Breast epithelium (tissue), 4 donors: Measurements from ENCODE around the gene MACROD2. TPM values are rescaled to one million over a fixed set of nuclear protein-coding genes. Genes with fewer than 3 reads are reported as not detected.

Experiments used
- DNase-seq, 2 donors: peaks; one replicate each; pipeline ENCODE4 v3.0.0-alpha.2; 2019; ENCODE audit warnings: low spot score in 2 of 2
- H3K27ac ChIP-seq, 2 donors: fragments of 200-600 bp; sonication (generic) in 1 of 2; one replicate each; pipeline ENCODE4 v1.5.1; 2016 to 2019; ENCODE audit warnings: mild to moderate bottlenecking in 1 of 2
- H3K27me3 ChIP-seq, 2 donors: fragments of 200-600 bp; sonication (generic) in 1 of 2; one replicate each; pipeline versions ENCODE4 v1.5.1 to v1.6.0; 2017 to 2019; ENCODE audit warnings: control low read depth in 1 of 2, mild to moderate bottlenecking in 1 of 2
- H3K36me3 ChIP-seq: fragments of 200-600 bp; one replicate; pipeline ENCODE4 v1.5.1; 2019
- H3K4me1 ChIP-seq, 2 donors: fragments of 200-600 bp; sonication (generic); one replicate each; pipeline ENCODE4 v1.5.1; 2016 to 2019; ENCODE audit warnings: control low read depth in 1 of 2
- H3K4me3 ChIP-seq, 3 donors: fragments of 200-600 bp; sonication (generic); 1 replicate in 2 of 3; 2 replicates in 1 of 3; pipeline ENCODE4 v1.5.1; 2016 to 2019; ENCODE audit warnings: mild to moderate bottlenecking in 3 of 3, moderate library complexity in 2 of 3
- H3K9me3 ChIP-seq, 2 donors: fragments of 200-600 bp; sonication (generic) in 1 of 2; one replicate each; pipeline ENCODE4 v1.5.1; 2016 to 2019; ENCODE audit warnings: control low read depth in 1 of 2
- POLR2A ChIP-seq: fragments of 450-650 bp; IDR thresholded peaks from one replicate; pipeline ENCODE4 v1.6.1; 2016; ENCODE audit warnings: antibody characterized with exemption, mild to moderate bottlenecking, moderate library complexity
- POLR2AphosphoS5 ChIP-seq, 3 donors: sonication (generic); formaldehyde crosslinking; IDR thresholded peaks; one replicate each; pipeline ENCODE4 v1.6.1; 2017; ENCODE audit warnings: antibody characterized with exemption in 3 of 3
- intact Hi-C: fragments of 100-400 bp; cut with DNase I; formaldehyde crosslinking; loops from one replicate; pipeline ENCODE4 v1.15.1; 2023; ENCODE audit warnings: low total_unique reads
- total RNA-seq, 3 donors: library from RNA; depleted of rRNA; stranded (reverse); fragments of >200 nt; gene quantifications; one replicate each; pipeline ENCODE4 v1.1.0, GENCODE V29; 2016
- TF ChIP-seq, protein P1 (sequence below), 3 donors: fragments of 450-650 bp; IDR thresholded peaks; one replicate each; pipeline ENCODE4 v1.5.1; 2016 to 2017; ENCODE audit warnings: antibody characterized with exemption in 3 of 3, mild to moderate bottlenecking in 3 of 3, moderate library complexity in 3 of 3

MACROD2 gene
- total RNA-seq, 3 donors from 2014 or later = 6.7 to 26.8 (median 8.8) TPM

DNA sequence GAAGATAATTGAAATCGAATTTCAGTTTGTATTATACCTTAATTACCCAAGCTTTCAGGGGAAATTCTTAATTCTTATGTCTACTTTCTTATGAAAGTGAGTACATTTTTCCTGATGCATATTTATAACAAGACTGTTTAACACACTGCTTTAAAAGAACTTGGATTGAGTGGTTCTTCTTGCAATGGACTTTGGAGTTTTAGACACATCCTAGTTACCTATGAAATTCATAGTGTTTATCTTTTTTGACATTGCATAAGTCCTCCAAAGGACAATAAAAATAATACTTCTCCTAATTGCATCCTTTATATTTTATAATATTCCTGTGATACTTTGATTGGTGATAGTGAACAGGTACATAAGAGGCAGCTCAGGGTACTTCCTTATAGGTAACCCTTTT lies 737.7 kb downstream of the MACROD2 start:
- no peaks in the 10 kb centered on the region for H3K36me3 ChIP-seq
- no peaks in the 10 kb centered on the region for H3K9me3 ChIP-seq
- no peak overlapping the region for H3K4me3 ChIP-seq
- no peaks in the 10 kb centered on the region for H3K27me3 ChIP-seq
- H3K27ac ChIP-seq = no peak overlapping the region
- no peaks in the 10 kb centered on the region for H3K4me1 ChIP-seq
- no peak for DNase-seq
- TF ChIP-seq, protein P1, sequence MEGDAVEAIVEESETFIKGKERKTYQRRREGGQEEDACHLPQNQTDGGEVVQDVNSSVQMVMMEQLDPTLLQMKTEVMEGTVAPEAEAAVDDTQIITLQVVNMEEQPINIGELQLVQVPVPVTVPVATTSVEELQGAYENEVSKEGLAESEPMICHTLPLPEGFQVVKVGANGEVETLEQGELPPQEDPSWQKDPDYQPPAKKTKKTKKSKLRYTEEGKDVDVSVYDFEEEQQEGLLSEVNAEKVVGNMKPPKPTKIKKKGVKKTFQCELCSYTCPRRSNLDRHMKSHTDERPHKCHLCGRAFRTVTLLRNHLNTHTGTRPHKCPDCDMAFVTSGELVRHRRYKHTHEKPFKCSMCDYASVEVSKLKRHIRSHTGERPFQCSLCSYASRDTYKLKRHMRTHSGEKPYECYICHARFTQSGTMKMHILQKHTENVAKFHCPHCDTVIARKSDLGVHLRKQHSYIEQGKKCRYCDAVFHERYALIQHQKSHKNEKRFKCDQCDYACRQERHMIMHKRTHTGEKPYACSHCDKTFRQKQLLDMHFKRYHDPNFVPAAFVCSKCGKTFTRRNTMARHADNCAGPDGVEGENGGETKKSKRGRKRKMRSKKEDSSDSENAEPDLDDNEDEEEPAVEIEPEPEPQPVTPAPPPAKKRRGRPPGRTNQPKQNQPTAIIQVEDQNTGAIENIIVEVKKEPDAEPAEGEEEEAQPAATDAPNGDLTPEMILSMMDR (IDR thresholded peaks at IDR 0.05) = no peak
- TF ChIP-seq POLR2AphosphoS5 (IDR thresholded peaks at IDR 0.05) (no peak), POLR2A (no peak)
- intact Hi-C loops = no loop called here

DNA sequence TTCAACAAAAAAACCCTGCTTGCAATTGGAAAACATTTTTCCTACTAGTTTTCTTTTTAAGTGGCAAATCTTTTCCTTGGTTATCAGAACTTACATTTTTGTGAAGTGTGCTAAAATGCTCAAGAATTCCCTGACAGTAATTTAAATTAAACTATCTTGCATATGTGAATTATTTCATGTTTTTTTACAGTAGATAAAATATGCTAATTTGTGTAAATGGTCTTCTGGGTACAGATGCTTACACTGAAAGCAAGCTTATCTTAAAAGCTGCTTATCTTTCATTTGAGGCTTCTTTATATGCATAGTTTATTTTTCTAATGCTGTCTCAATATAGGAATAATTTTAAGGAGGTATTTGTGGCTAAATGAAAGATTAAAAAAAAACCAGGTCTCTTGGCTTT lies 745.1 kb downstream of the MACROD2 start:
- intact Hi-C loops = no loop called here
- no peak for DNase-seq
- TF ChIP-seq POLR2AphosphoS5 (IDR thresholded peaks at IDR 0.05) (no peak), POLR2A (no peak)
- TF ChIP-seq, protein P1 (IDR thresholded peaks at IDR 0.05) = no peak

DNA sequence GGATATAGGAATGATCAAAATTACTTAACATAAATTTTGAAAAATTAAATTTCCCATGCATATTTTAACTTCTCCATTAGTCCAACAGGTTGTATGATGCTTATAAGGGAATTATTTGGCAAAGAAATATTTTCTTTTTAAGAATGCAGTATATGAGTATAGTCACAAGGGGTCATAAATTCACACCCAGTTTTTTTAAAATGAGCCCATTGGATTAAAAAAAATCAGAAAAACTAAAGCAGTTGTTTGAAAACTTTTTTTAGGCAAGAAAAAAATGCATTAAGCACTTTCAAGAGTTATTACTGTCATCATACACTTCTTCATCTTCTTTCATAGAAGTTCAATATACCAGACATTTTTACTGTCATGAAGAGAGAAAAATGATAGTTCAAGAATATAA lies 746.3 kb downstream of the MACROD2 start:
- Histone ChIP-seq H3K36me3 (no peaks in the 10 kb centered on the region), H3K9me3 (no peaks in the 10 kb centered on the region), H3K4me3 (no peak overlapping the region), H3K4me1 (no peaks in the 10 kb centered on the region), H3K27me3 (no peaks in the 10 kb centered on the region), H3K27ac (no peak overlapping the region)
- TF ChIP-seq POLR2A (no peak), POLR2AphosphoS5 (IDR thresholded peaks at IDR 0.05) (no peak)
- TF ChIP-seq, protein P1 (IDR thresholded peaks at IDR 0.05) = no peak
- no peak for DNase-seq
- intact Hi-C loops = no loop called here

More for the DNA sequence above, 745.1 kb downstream of the MACROD2 start:
- no peaks in the 10 kb centered on the region for H3K9me3 ChIP-seq
- H3K4me3 ChIP-seq = no peak overlapping the region
- H3K27ac ChIP-seq = no peak overlapping the region
- H3K4me1 ChIP-seq = no peaks in the 10 kb centered on the region
- H3K36me3 ChIP-seq = no peaks in the 10 kb centered on the region
- no peaks in the 10 kb centered on the region for H3K27me3 ChIP-seq

DNA sequence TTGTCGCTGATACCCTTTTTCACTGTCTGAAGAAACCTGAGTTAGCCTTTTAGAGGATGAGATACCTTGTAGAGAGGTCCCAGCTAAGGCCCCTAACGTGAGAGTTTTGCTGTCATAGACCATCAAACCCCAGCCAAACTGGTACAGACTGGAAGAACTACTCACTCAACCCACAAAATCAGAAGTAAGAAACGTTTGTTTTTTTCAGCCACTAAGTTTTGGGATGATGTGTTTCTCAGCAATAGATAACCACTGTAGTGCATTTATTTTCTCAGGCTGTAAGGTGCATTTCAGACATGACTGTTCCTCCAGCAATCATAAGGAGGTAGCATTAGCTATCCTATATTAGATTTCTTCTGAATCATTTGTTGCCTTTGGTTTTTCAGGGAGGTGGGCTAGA lies 749.4 kb downstream of the MACROD2 start:
- no peak overlapping the region for H3K27ac ChIP-seq
- no peaks in the 10 kb centered on the region for H3K9me3 ChIP-seq
- H3K4me1 ChIP-seq = no peaks in the 10 kb centered on the region
- no peaks in the 10 kb centered on the region for H3K27me3 ChIP-seq
- TF ChIP-seq, protein P1 (IDR thresholded peaks at IDR 0.05) = no peak
- TF ChIP-seq POLR2AphosphoS5 (IDR thresholded peaks at IDR 0.05) (no peak), POLR2A (no peak)
- intact Hi-C loops = no loop called here
- no peaks in the 10 kb centered on the region for H3K36me3 ChIP-seq
- H3K4me3 ChIP-seq = no peak overlapping the region
- no peak for DNase-seq

DNA sequence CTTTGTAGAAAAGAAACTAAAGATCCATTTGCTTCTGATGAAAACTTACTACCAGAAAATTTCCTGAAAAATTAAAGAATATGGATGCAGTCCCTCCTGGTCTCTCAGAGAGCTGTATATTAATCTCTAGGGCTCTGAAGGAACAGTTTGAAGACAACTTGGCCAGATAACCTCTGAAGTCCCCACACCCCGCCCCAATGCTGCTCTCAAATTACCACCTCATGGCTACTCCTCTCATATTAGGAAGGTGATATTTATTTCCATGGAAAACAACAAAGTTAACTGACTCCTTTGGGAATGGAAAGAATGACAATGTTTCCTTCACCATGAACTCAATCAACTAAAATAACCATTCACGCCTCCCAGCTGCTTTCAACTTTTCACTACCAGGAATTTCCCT lies 750.5 kb downstream of the MACROD2 start:
- DNase-seq = no peak
- Histone ChIP-seq H3K36me3 (no peaks in the 10 kb centered on the region), H3K27me3 (no peaks in the 10 kb centered on the region), H3K27ac (no peak overlapping the region), H3K9me3 (no peaks in the 10 kb centered on the region), H3K4me1 (no peaks in the 10 kb centered on the region), H3K4me3 (no peak overlapping the region)
- TF ChIP-seq POLR2A (no peak), POLR2AphosphoS5 (IDR thresholded peaks at IDR 0.05) (no peak)
- TF ChIP-seq, protein P1 (IDR thresholded peaks at IDR 0.05) = no peak
- intact Hi-C loops = no loop called here
